H1 (cell line): ENCODE measurements around the gene RRBP1. TPM values are rescaled to one million over a fixed set of nuclear protein-coding genes. Genes with fewer than 3 reads are reported as not detected.

Experiments used
- CTCF ChIA-PET: fragments of 300-600 bp; sonication (Branson Sonifier 250); formaldehyde crosslinking; loops from one replicate; lab custom pipeline; 2021; ENCODE audit not compliant: partially characterized antibody; lab: Charles Lee
- POLR2A ChIA-PET: fragments of 300-600 bp; sonication (Branson Sonifier 250); formaldehyde crosslinking; loops from one replicate; lab custom pipeline; 2021; ENCODE audit warnings: inconsistent platforms; ENCODE audit not compliant: partially characterized antibody; lab: Charles Lee
- DNase-seq, 2 experiments: peaks; one replicate each; pipeline versions ENCODE4 v3.0.0 to v3.0.0-alpha.2; 2010 to 2022; ENCODE audit warnings: low spot score in 2 of 2, low read depth in 1 of 2, mixed read lengths in 1 of 2
- FAIRE-seq: peaks from 2 replicates; lab custom pipeline; 2011; peaks lifted over from hg19 to GRCh38; lab: Jason Lieb, UNC
- H2AFZ ChIP-seq: 2 replicates; pipeline ENCODE4 v1.8.1; 2012; ENCODE audit warnings: low read length, inconsistent platforms
- H2AK5ac ChIP-seq: 2 replicates; pipeline ENCODE4 v1.6.1; 2013; ENCODE audit warnings: low read depth, low read length
- H2BK120ac ChIP-seq: replicated peaks from 2 replicates; pipeline ENCODE3; 2013; ENCODE audit warnings: low read depth, low read length, inconsistent platforms
- H2BK12ac ChIP-seq: 2 replicates; pipeline ENCODE4 v1.6.1; 2013; ENCODE audit warnings: low read depth, low read length
- H2BK15ac ChIP-seq: 2 replicates; pipeline ENCODE4 v1.6.1; 2013; ENCODE audit warnings: low read length
- H2BK20ac ChIP-seq: 2 replicates; pipeline ENCODE4 v1.6.1; 2013; ENCODE audit warnings: low read length
- H2BK5ac ChIP-seq: 2 replicates; pipeline ENCODE4 v1.6.1; 2013; ENCODE audit warnings: low read depth, low read length
- H3K14ac ChIP-seq: 2 replicates; pipeline ENCODE4 v1.6.1; 2013; ENCODE audit warnings: inconsistent platforms; ENCODE audit not compliant: insufficient read length
- H3K18ac ChIP-seq: 2 replicates; pipeline ENCODE4 v1.6.1; 2013; ENCODE audit warnings: low read length; ENCODE audit errors: extremely low read depth
- H3K23ac ChIP-seq: 2 replicates; pipeline ENCODE4 v1.6.1; 2013; ENCODE audit warnings: inconsistent platforms; ENCODE audit not compliant: insufficient read length
- H3K23me2 ChIP-seq: 2 replicates; pipeline ENCODE4 v1.6.1; 2013; ENCODE audit warnings: low read depth, low read length
- H3K27ac ChIP-seq: 2 replicates; pipeline ENCODE4 v1.6.1; 2011; ENCODE audit warnings: low read depth, low read length, inconsistent platforms
- H3K27me3 ChIP-seq, 4 experiments: replicated peaks in 1 of 4; 1 replicate in 1 of 4; 2 replicates in 3 of 4; pipeline versions ENCODE4 v1.6.1 to v1.8.1; 2011 to 2013; ENCODE audit warnings: low read length in 3 of 4, mild to moderate bottlenecking in 3 of 4, inconsistent platforms in 2 of 4, mixed read lengths in 2 of 4, moderate library complexity in 1 of 4; ENCODE audit not compliant: control insufficient read depth in 3 of 4, insufficient read depth in 3 of 4; ENCODE audit errors: extremely low read depth in 1 of 4
- H3K36me3 ChIP-seq, 4 experiments: 2 replicates each; pipeline versions ENCODE4 v1.6.1 to v1.8.1; 2011 to 2013; ENCODE audit warnings: mild to moderate bottlenecking in 4 of 4, low read length in 3 of 4, moderate library complexity in 2 of 4, control low read depth in 1 of 4, inconsistent platforms in 1 of 4; ENCODE audit not compliant: insufficient read depth in 4 of 4, control insufficient read depth in 2 of 4
- H3K4ac ChIP-seq: replicated peaks from 2 replicates; pipeline ENCODE3; 2013; ENCODE audit warnings: low read length, low read depth, mixed read lengths, inconsistent platforms; ENCODE audit not compliant: insufficient read length
- H3K4me1 ChIP-seq, 4 experiments: replicated peaks in 1 of 4; 1 replicate in 1 of 4; 2 replicates in 3 of 4; pipeline versions ENCODE4 v1.6.1 to v1.8.1; 2011 to 2013; ENCODE audit warnings: low read length in 3 of 4, inconsistent platforms in 2 of 4, mixed read lengths in 1 of 4; ENCODE audit not compliant: insufficient read depth in 4 of 4, control insufficient read depth in 3 of 4
- H3K4me2 ChIP-seq, 2 experiments: 2 replicates each; pipeline versions ENCODE4 v1.6.1 to v1.8.1; 2011 to 2013; ENCODE audit warnings: low read depth in 2 of 2, low read length in 2 of 2, control low read depth in 1 of 2, inconsistent platforms in 1 of 2, mild to moderate bottlenecking in 1 of 2; ENCODE audit not compliant: insufficient read depth in 1 of 2
- H3K4me3 ChIP-seq, 4 experiments: fragments of 200-600, 300-600 bp in 1 of 4; sonication (generic), shearing (Covaris generic), sonication (Bioruptor Twin) in 1 of 4; 2 replicates each; pipeline versions ENCODE4 v1.5.1 to v1.8.1; 2011 to 2016; ENCODE audit warnings: low read length in 4 of 4, low read depth in 3 of 4, control low read depth in 2 of 4, inconsistent platforms in 2 of 4, mild to moderate bottlenecking in 2 of 4, mixed read lengths in 1 of 4, moderate library complexity in 1 of 4; ENCODE audit not compliant: insufficient read depth in 2 of 4; ENCODE audit errors: extremely low read depth in 1 of 4
- H3K56ac ChIP-seq: replicated peaks from 2 replicates; pipeline ENCODE3; 2013; ENCODE audit warnings: low read depth, mild to moderate bottlenecking, mixed read lengths, low read length, inconsistent platforms; ENCODE audit not compliant: insufficient read length
- H3K79me1 ChIP-seq: 2 replicates; pipeline ENCODE4 v1.6.1; 2013; ENCODE audit warnings: low read depth, low read length, control low read depth
- H3K79me2 ChIP-seq, 2 experiments: 2 replicates each; pipeline versions ENCODE4 v1.6.1 to v1.8.1; 2012 to 2013; ENCODE audit warnings: low read length in 2 of 2, mild to moderate bottlenecking in 2 of 2, inconsistent platforms in 1 of 2; ENCODE audit not compliant: insufficient read depth in 2 of 2, control insufficient read depth in 1 of 2
- H3K9ac ChIP-seq, 4 experiments: replicated peaks in 1 of 4; 1 replicate in 1 of 4; 2 replicates in 3 of 4; pipeline versions ENCODE4 v1.6.1 to v1.8.1; 2011 to 2013; ENCODE audit warnings: low read depth in 3 of 4, low read length in 3 of 4, control low read depth in 2 of 4, mild to moderate bottlenecking in 2 of 4, moderate library complexity in 2 of 4, inconsistent platforms in 1 of 4; ENCODE audit errors: extremely low read depth in 1 of 4
- H3K9me3 ChIP-seq, 2 experiments: 2 replicates each; pipeline versions ENCODE4 v1.6.1 to v1.8.1; 2012 to 2013; ENCODE audit warnings: mild to moderate bottlenecking in 2 of 2, moderate library complexity in 2 of 2, control low read depth in 1 of 2, inconsistent platforms in 1 of 2, low read depth in 1 of 2, low read length in 1 of 2, mixed read lengths in 1 of 2; ENCODE audit not compliant: insufficient read depth in 2 of 2
- H4K20me1 ChIP-seq, 2 experiments: replicated peaks in 1 of 2; 2 replicates each; pipeline versions ENCODE3 to v1.8.1; 2011 to 2013; ENCODE audit warnings: inconsistent platforms in 2 of 2, low read length in 2 of 2, mild to moderate bottlenecking in 1 of 2; ENCODE audit not compliant: insufficient read depth in 2 of 2, control insufficient read depth in 1 of 2
- H4K5ac ChIP-seq: 2 replicates; pipeline ENCODE4 v1.6.1; 2013; ENCODE audit warnings: low read length, low read depth, mixed read lengths, inconsistent platforms; ENCODE audit not compliant: insufficient read length
- H4K8ac ChIP-seq: 2 replicates; pipeline ENCODE4 v1.8.0; 2013; ENCODE audit warnings: mild to moderate bottlenecking, moderate library complexity, low read length, inconsistent platforms; ENCODE audit not compliant: insufficient read depth; ENCODE audit errors: extremely low read depth
- H4K91ac ChIP-seq: replicated peaks from 2 replicates; pipeline ENCODE3; 2013; ENCODE audit warnings: low read length, mixed read lengths, inconsistent platforms; ENCODE audit not compliant: insufficient read length
- BRCA1 ChIP-seq: IDR thresholded peaks from 2 replicates; pipeline ENCODE4 v1.6.1; 2012; ENCODE audit warnings: low read depth, low read length, improper control_type of control experiment
- CEBPB ChIP-seq: IDR thresholded peaks from 2 replicates; pipeline ENCODE4 v1.6.1; 2012; ENCODE audit warnings: low read depth, low read length
- CHD1 ChIP-seq: IDR thresholded peaks from 2 replicates; pipeline ENCODE4 v1.6.1; 2012; ENCODE audit warnings: low read depth, low read length, improper control_type of control experiment
- CTCF ChIP-seq, 3 experiments: IDR thresholded peaks; 1 replicate in 2 of 3; 2 replicates in 1 of 3; pipeline versions ENCODE4 v1.5.1 to v1.6.1; 2011; ENCODE audit warnings: low read length in 3 of 3, mild to moderate bottlenecking in 3 of 3, inconsistent platforms in 2 of 3, low read depth in 1 of 3, moderate library complexity in 1 of 3; ENCODE audit not compliant: insufficient read depth in 1 of 3; ENCODE audit errors: control extremely low read depth in 1 of 3
- JUND ChIP-seq: IDR thresholded peaks from 2 replicates; pipeline ENCODE4 v1.6.1; 2011; ENCODE audit warnings: mild to moderate bottlenecking, improper control_type of control experiment, low read length
- SAP30 ChIP-seq: fragments of 300-600 bp; sonication (generic); IDR thresholded peaks from 2 replicates; pipeline ENCODE4 v1.7.1; 2012; ENCODE audit warnings: low read length, moderate library complexity, mild to moderate bottlenecking, inconsistent platforms; ENCODE audit not compliant: insufficient read depth, insufficient replicate concordance
- TBP ChIP-seq: IDR thresholded peaks from 2 replicates; pipeline ENCODE4 v1.6.1; 2011; ENCODE audit warnings: low read depth, low read length, improper control_type of control experiment
- WGBS, 2 experiments: shearing (Covaris generic) in 1 of 2; methylation state at CpG; one replicate each; pipeline versions ENCODE4 v1.1.6 to v1.1.7; 2013 to 2015; ENCODE audit warnings: low lambda C conversion rate in 2 of 2, mixed read lengths in 2 of 2, inconsistent platforms in 1 of 2, low coverage in 1 of 2, missing lambda C conversion rate in 1 of 2; ENCODE audit not compliant: insufficient replicate concordance in 2 of 2, insufficient coverage in 1 of 2, insufficient read length in 1 of 2; ENCODE audit errors: extremely low coverage in 1 of 2, missing lambda C conversion rate in 1 of 2; 5-methylcytosine and 5-hydroxymethylcytosine counted together
- polyA plus RNA-seq, 7 experiments: library from polyadenylated mRNA; depleted of rRNA in 3 of 7; stranded (reverse) in 5 of 7; unstranded in 2 of 7; fragments of >200 nt in 5 of 7; fragments of 200-250 nt in 2 of 7; gene quantifications; 1 replicate in 5 of 7; 2 replicates in 1 of 7; 4 replicates in 1 of 7; pipeline versions ENCODE4 v1.2.1 to v1.2.3, GENCODE V29; 2011 to 2013; ENCODE audit warnings: missing spikeins in 2 of 7, mixed read lengths in 2 of 7
- total RNA-seq: library from RNA; stranded (reverse); fragmentation: NEBNext Ultra II Directional; extraction: Animal tissue kit (Norgen Biotek cat#: 25700); gene quantifications from 2 replicates; pipeline ENCODE4 v1.2.1, GENCODE V29; 2021
- TF ChIP-seq, protein P1 (sequence below): IDR thresholded peaks from 2 replicates; pipeline ENCODE4 v1.6.1; 2012; ENCODE audit warnings: low read length, inconsistent platforms
- TF ChIP-seq, protein P2 (sequence below): IDR thresholded peaks from 2 replicates; pipeline ENCODE4 v1.6.1; 2011; ENCODE audit warnings: low read depth, mild to moderate bottlenecking, low read length; ENCODE audit not compliant: insufficient read depth

The RRBP1 gene
- total and polyA plus RNA-seq, 2 of the 8 experiments (the other 6 are each of a cell fraction or from before 2014, with no cell fraction given) = 15.9 to 157 TPM

- Histone ChIP-seq H3K18ac (no peak overlapping the region), H3K23me2 (no peaks in the 10 kb centered on the region), H4K8ac (no peak overlapping the region), H3K36me3 (peaks cover 0 to 3% (median 1%) of the 10 kb centered on the region in 4 experiments; a peak in 3 of 8 replicates), H3K9me3 (no peaks in the 10 kb centered on the region), H3K9ac (no peak overlapping the region), H3K27me3 (no peaks in the 10 kb centered on the region), H3K56ac (no peak overlapping the region), H3K4me1 (peaks cover 0 to 2% (median 0%) of the 10 kb centered on the region in 4 experiments; a peak in 2 of 7 replicates), H4K91ac (no peak overlapping the region), H3K79me2 (peaks cover 14 to 94% of the 10 kb centered on the region in 2 experiments; a peak in 3 of 4 replicates), H3K23ac (no peak overlapping the region), H3K4me3 (no peak overlapping the region), H4K5ac (no peak overlapping the region), H3K4me2 (no peak overlapping the region), H2BK20ac (no peak overlapping the region), H2BK15ac (no peak overlapping the region), H3K4ac (no peak overlapping the region), H2BK5ac (no peak overlapping the region), H2BK12ac (no peak overlapping the region), H3K79me1 (peaks cover 19% of the 10 kb centered on the region), H2AFZ (no peak overlapping the region), H3K14ac (no peak overlapping the region), H2BK120ac (no peak overlapping the region), H3K27ac (no peak overlapping the region), H2AK5ac (no peak overlapping the region), H4K20me1 (peaks cover 6 to 16% of the 10 kb centered on the region in 2 experiments)
- ChIA-PET POLR2A (no interaction called here), CTCF (interaction anchor here (1.2 kb wide), 1 partner anchor 23 kb away, joined by 3 read pairs; no protein-coding TSS in a partner anchor)
- 98% methylated on average over 7 of the region's 7 CpGs; no CpG with 5 or more reads in 1 of the 2 experiments for WGBS, 2 experiments
- DNase-seq (no peak), FAIRE-seq (no peak)
- TF ChIP-seq, protein P1, sequence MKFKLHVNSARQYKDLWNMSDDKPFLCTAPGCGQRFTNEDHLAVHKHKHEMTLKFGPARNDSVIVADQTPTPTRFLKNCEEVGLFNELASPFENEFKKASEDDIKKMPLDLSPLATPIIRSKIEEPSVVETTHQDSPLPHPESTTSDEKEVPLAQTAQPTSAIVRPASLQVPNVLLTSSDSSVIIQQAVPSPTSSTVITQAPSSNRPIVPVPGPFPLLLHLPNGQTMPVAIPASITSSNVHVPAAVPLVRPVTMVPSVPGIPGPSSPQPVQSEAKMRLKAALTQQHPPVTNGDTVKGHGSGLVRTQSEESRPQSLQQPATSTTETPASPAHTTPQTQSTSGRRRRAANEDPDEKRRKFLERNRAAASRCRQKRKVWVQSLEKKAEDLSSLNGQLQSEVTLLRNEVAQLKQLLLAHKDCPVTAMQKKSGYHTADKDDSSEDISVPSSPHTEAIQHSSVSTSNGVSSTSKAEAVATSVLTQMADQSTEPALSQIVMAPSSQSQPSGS = no peak
- TF ChIP-seq BRCA1 (no peak), SAP30 (no peak), CEBPB (no peak), CHD1 (no peak), TBP (no peak), JUND (no peak), CTCF (IDR thresholded peaks at IDR 0.05; ENCODE audit: control extremely low read depth in 1 of 3, insufficient read depth in 1 of 3, low read depth in 1 of 3, low read length in 3 of 3) (no peak)
- TF ChIP-seq, protein P2, sequence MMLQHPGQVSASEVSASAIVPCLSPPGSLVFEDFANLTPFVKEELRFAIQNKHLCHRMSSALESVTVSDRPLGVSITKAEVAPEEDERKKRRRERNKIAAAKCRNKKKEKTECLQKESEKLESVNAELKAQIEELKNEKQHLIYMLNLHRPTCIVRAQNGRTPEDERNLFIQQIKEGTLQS = no peak
These were observed 9.0 kb downstream of the RRBP1 start for GRCh38 chr20:17673084-17673483.
